Panc1 (cell line): ENCODE measurements around the gene KIAA1958. TPM values are rescaled to one million over a fixed set of nuclear protein-coding genes. Genes with fewer than 3 reads are reported as not detected.
"Not testable (repeated sequence)": the region's sequence is repeated elsewhere in the genome, so short reads cannot be mapped to it uniquely, and the experiment has no call there.

Experiments used
- ATAC-seq: fragments of 200-7000 bp; cut with Tn5 transposase; 2 replicates; pipeline ENCODE4 v1.9.1; 2020; ENCODE audit warnings: mild to moderate bottlenecking, moderate library complexity
- BruUV-seq: library from RNA; stranded (reverse); fragments of 400-500 nt; replicated peaks from 2 replicates; lab custom pipeline; 2021; lab: Mats Ljungman, UMichigan
- CTCF ChIA-PET: fragments of 300-600 bp; sonication (Branson Sonifier 250); formaldehyde crosslinking; loops from one replicate; lab custom pipeline; 2022; ENCODE audit warnings: antibody characterized with exemption; lab: Charles Lee
- POLR2A ChIA-PET: fragments of 300-600 bp; sonication (Branson Sonifier 250); formaldehyde crosslinking; loops from one replicate; lab custom pipeline; 2022; ENCODE audit warnings: antibody characterized with exemption; lab: Charles Lee
- DNase-seq: peaks from one replicate; pipeline ENCODE4 v3.0.0-alpha.2; 2010; ENCODE audit warnings: low read depth, low spot score
- H3K27ac ChIP-seq: 2 replicates; pipeline ENCODE4 v1.5.1; 2011; ENCODE audit warnings: mild to moderate bottlenecking, low read length, inconsistent platforms
- H3K27me3 ChIP-seq: fragments of 200-500 bp; sonication (Bioruptor generic); 2 replicates; pipeline ENCODE4 v1.6.0; 2014; ENCODE audit warnings: low read length, inconsistent platforms; ENCODE audit not compliant: control insufficient read depth, insufficient read depth
- H3K36me3 ChIP-seq: fragments of 200-500 bp; sonication (Bioruptor generic); 2 replicates; pipeline ENCODE4 v1.5.1; 2014; ENCODE audit warnings: inconsistent platforms, mild to moderate bottlenecking, low read length, moderate library complexity; ENCODE audit not compliant: control insufficient read depth, insufficient read depth
- H3K4me1 ChIP-seq: 2 replicates; pipeline ENCODE4 v1.5.1; 2011; ENCODE audit warnings: inconsistent platforms, mild to moderate bottlenecking, low read length, moderate library complexity; ENCODE audit not compliant: control insufficient read depth, insufficient read depth
- H3K4me3 ChIP-seq, 2 experiments: 2 replicates each; pipeline ENCODE4 v1.5.1; 2011 to 2012; ENCODE audit warnings: low read depth in 2 of 2, low read length in 2 of 2, mild to moderate bottlenecking in 2 of 2, inconsistent platforms in 1 of 2, moderate library complexity in 1 of 2
- H3K9me3 ChIP-seq: fragments of 200-500 bp; sonication (Bioruptor generic); 2 replicates; pipeline ENCODE4 v1.5.1; 2014; ENCODE audit warnings: low read depth, mild to moderate bottlenecking, inconsistent platforms, low read length, moderate library complexity; ENCODE audit not compliant: control insufficient read depth, insufficient read depth
- CTCF ChIP-seq: fragments of 450-650 bp; IDR thresholded peaks from 2 replicates; pipeline ENCODE4 v1.5.1; 2017; ENCODE audit warnings: mild to moderate bottlenecking
- POLR2AphosphoS5 ChIP-seq: IDR thresholded peaks from 2 replicates; pipeline ENCODE4 v1.6.1; 2012; ENCODE audit warnings: mild to moderate bottlenecking, low read depth, low read length, moderate library complexity
- REST ChIP-seq, 2 experiments: IDR thresholded peaks; 2 replicates each; pipeline ENCODE4 v1.6.1; 2011 to 2012; ENCODE audit warnings: low read depth in 2 of 2, control low read depth in 1 of 2, low read length in 1 of 2, mild to moderate bottlenecking in 1 of 2, moderate library complexity in 1 of 2; ENCODE audit not compliant: insufficient read depth in 1 of 2
- SIN3A ChIP-seq: IDR thresholded peaks from 2 replicates; pipeline ENCODE4 v1.6.1; 2012; ENCODE audit warnings: low read depth, mild to moderate bottlenecking, low read length, moderate library complexity, borderline replicate concordance; ENCODE audit not compliant: insufficient read depth
- TCF7L2 ChIP-seq: IDR thresholded peaks from 2 replicates; pipeline ENCODE4 v1.6.1; 2011; ENCODE audit warnings: mild to moderate bottlenecking, low read depth, low read length, inconsistent platforms
- in situ Hi-C: cut with HindIII; loops from 2 replicates; pipeline ENCODE4 v1.10.0; 2016; ENCODE audit warnings: low sequenced_read_pairs, low pct_unique_long_range_greater_than_20kb
- intact Hi-C: fragments of 100-400 bp; cut with micrococcal nuclease; formaldehyde crosslinking; loops from one replicate; pipeline ENCODE4 v1.10.0; 2022; ENCODE audit not compliant: unreplicated experiment
- total RNA-seq: library from RNA; stranded (reverse); gene quantifications from one replicate; pipeline ENCODE4 v1.2.1, GENCODE V29; 2021; ENCODE audit not compliant: unreplicated experiment

Gene KIAA1958
- total RNA-seq, 1 experiment from 2014 or later, result 10.4 TPM

GRCh38 chr9:112508377-112508776 is 21.8 kb downstream of the KIAA1958 start:
- no peak overlapping the region for H3K4me3 ChIP-seq
- H3K9me3 ChIP-seq, result no peaks in the 10 kb centered on the region
- H3K36me3 ChIP-seq, result no peaks in the 10 kb centered on the region
- intact Hi-C loops, result no loop called here
- ATAC-seq (no peak), DNase-seq (no peak)
- no peaks in the 10 kb centered on the region for H3K27me3 ChIP-seq
- BruUV-seq, result no TSS peak
- no peaks in the 10 kb centered on the region; the same call in 1 of the 2 replicates for H3K4me1 ChIP-seq
- ChIA-PET POLR2A (no interaction called here), CTCF (no interaction called here)
- TF ChIP-seq POLR2AphosphoS5 (no peak), CTCF (no peak), TCF7L2 (no peak), SIN3A (no peak), REST (IDR thresholded peaks at IDR 0.05; ENCODE audit: insufficient read depth in 1 of 2, low read depth in 2 of 2, low read length in 1 of 2) (no peak)
- in situ Hi-C loops, result no loop called here
- no peak overlapping the region for H3K27ac ChIP-seq

- H3K27ac ChIP-seq, intact Hi-C loops, H3K4me3 ChIP-seq, BruUV-seq, H3K9me3 ChIP-seq, DNase-seq, H3K36me3 ChIP-seq, H3K4me1 ChIP-seq, in situ Hi-C loops, ATAC-seq, H3K27me3 ChIP-seq, CTCF ChIA-PET, POLR2A ChIA-PET: not testable (repeated sequence)
These were observed 25.8 kb downstream of the KIAA1958 start for GRCh38 chr9:112512377-112512776.

GRCh38 chr9:112516769-112517168 is 30.1 kb downstream of the KIAA1958 start:
- ChIA-PET POLR2A (no interaction called here), CTCF (no interaction called here)
- ATAC-seq (no peak), DNase-seq (no peak)
- Histone ChIP-seq H3K36me3 (no peaks in the 10 kb centered on the region), H3K9me3 (no peaks in the 10 kb centered on the region), H3K27ac (no peak overlapping the region), H3K4me3 (no peak overlapping the region), H3K27me3 (no peaks in the 10 kb centered on the region), H3K4me1 (no peaks in the 10 kb centered on the region)
- in situ Hi-C loops (no loop called here), intact Hi-C loops (no loop called here)
- no TSS peak for BruUV-seq
- TF ChIP-seq POLR2AphosphoS5 (no peak), REST (IDR thresholded peaks at IDR 0.05; ENCODE audit: insufficient read depth in 1 of 2, low read depth in 2 of 2, low read length in 1 of 2) (no peak), CTCF (no peak), TCF7L2 (no peak), SIN3A (no peak)
